Cardiac muscle cell (in vitro differentiated cells and primary cell): ENCODE data around the gene SLC25A38. TPM values are rescaled to one million over a fixed set of nuclear protein-coding genes. Genes with fewer than 3 reads are reported as not detected.
"Not testable (repeated sequence)": the region's sequence is repeated elsewhere in the genome, so short reads cannot be mapped to it uniquely, and the experiment has no call there.

ENCODE experiments used
- DNase-seq, 2 donors: peaks; one replicate each; pipeline versions ENCODE4 v3.0.0 to v3.0.0-alpha.2; 2010 to 2017; ENCODE audit warnings: low read depth in 1 of 2, low spot score in 1 of 2
- H3K27ac ChIP-seq: fragments of 200-600 bp; sonication (generic); 2 replicates; pipeline ENCODE4 v1.5.1; 2016
- H3K27me3 ChIP-seq: fragments of 200-600 bp; sonication (generic); 2 replicates; pipeline ENCODE4 v1.6.0; 2016; ENCODE audit warnings: control low read depth
- H3K36me3 ChIP-seq: fragments of 200-600 bp; sonication (generic); 2 replicates; pipeline ENCODE4 v1.5.1; 2016; ENCODE audit warnings: control low read depth
- H3K4me1 ChIP-seq: fragments of 200-600 bp; sonication (generic); 2 replicates; pipeline ENCODE4 v1.8.1; 2017; ENCODE audit warnings: low read depth, mild to moderate bottlenecking, mixed run types
- H3K4me3 ChIP-seq: fragments of 200-600 bp; sonication (generic); 2 replicates; pipeline ENCODE4 v1.5.1; 2016; ENCODE audit warnings: mild to moderate bottlenecking
- H3K9me3 ChIP-seq: fragments of 200-600 bp; sonication (generic); 2 replicates; pipeline ENCODE4 v1.5.1; 2017; ENCODE audit warnings: low read depth, mild to moderate bottlenecking, control low read depth
- polyA plus RNA-seq: library from polyadenylated mRNA; unstranded; fragments of >200 nt; fragmentation: Nextera tagmentation; extraction: Ambion mirVana; gene quantifications from 2 replicates; pipeline ENCODE4 v1.2.1, GENCODE V29; 2016
- total RNA-seq: library from RNA; depleted of rRNA; stranded (reverse); fragments of >200 nt; gene quantifications from 2 replicates; pipeline ENCODE4 v1.2.3, GENCODE V29; 2016
- TF ChIP-seq, protein P1 (sequence below): IDR thresholded peaks from 2 replicates; pipeline ENCODE4 v1.5.1; 2012; ENCODE audit warnings: low read depth, mild to moderate bottlenecking, low read length

SLC25A38 gene
- total and polyA plus RNA-seq, 2 experiments from 2014 or later = 21.3 to 29.6 TPM

- no peak for DNase-seq
These were observed 31.3 kb downstream of the SLC25A38 start for GRCh38 chr3:39414421-39414907.

DNA sequence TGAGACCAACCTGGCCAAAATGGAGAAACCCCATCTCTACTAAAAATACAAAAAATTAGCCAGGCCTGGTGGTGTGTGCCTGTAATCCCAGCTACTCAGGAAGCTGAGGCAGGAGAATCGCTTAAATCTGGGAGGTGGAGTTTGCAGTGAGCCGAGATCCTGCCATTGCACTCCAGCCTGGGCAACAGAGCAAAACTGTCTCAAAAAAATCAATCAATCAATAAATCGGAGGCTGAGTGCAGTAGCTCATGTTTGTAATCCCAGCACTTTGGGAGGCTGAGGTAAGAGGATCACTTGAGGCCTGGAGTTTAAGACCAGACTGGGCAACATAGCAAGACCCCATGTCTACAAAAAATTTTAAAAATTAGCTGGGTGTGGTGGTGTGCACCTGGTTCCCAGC, 32.1 kb downstream of the SLC25A38 start:
- not testable (repeated sequence) for H3K27me3 ChIP-seq, H3K9me3 ChIP-seq, H3K27ac ChIP-seq, H3K4me1 ChIP-seq, DNase-seq, H3K4me3 ChIP-seq
- peaks cover 32% of the 10 kb centered on the region for H3K36me3 ChIP-seq

More at GRCh38 chr3:39414421-39414907, 31.3 kb downstream of the SLC25A38 start:
- Histone ChIP-seq H3K36me3 (peaks cover 41% of the 10 kb centered on the region), H3K27ac (peak overlapping the region; percentile 41), H3K4me3 (no peak overlapping the region), H3K9me3 (no peaks in the 10 kb centered on the region), H3K27me3 (no peaks in the 10 kb centered on the region), H3K4me1 (no peaks in the 10 kb centered on the region)
- TF ChIP-seq, protein P1, sequence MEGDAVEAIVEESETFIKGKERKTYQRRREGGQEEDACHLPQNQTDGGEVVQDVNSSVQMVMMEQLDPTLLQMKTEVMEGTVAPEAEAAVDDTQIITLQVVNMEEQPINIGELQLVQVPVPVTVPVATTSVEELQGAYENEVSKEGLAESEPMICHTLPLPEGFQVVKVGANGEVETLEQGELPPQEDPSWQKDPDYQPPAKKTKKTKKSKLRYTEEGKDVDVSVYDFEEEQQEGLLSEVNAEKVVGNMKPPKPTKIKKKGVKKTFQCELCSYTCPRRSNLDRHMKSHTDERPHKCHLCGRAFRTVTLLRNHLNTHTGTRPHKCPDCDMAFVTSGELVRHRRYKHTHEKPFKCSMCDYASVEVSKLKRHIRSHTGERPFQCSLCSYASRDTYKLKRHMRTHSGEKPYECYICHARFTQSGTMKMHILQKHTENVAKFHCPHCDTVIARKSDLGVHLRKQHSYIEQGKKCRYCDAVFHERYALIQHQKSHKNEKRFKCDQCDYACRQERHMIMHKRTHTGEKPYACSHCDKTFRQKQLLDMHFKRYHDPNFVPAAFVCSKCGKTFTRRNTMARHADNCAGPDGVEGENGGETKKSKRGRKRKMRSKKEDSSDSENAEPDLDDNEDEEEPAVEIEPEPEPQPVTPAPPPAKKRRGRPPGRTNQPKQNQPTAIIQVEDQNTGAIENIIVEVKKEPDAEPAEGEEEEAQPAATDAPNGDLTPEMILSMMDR = no peak

DNA sequence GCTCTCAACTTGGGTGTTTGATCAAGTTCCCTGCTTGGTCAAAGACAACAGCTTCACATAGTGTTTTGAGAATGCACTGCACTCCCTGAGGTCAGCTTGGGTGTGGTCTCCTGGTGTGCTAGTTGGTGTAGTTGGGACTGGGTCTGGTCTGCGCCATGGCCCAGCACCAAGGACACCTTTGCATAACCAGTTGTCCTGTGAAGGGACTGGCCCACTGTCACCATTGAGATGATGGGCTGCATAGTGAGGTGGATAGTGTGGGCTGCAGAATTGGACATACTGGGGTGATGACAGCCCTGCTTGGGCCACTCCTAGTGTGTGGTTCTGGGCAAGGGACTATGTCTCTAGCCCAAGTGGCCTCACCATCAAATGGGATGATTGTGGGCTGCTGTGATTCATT, 32.8 kb downstream of the SLC25A38 start:
- TF ChIP-seq, protein P1 = no peak
- Histone ChIP-seq H3K4me3 (no peak overlapping the region), H3K27ac (no peak overlapping the region), H3K36me3 (peaks cover 28% of the 10 kb centered on the region), H3K4me1 (no peaks in the 10 kb centered on the region), H3K27me3 (no peaks in the 10 kb centered on the region), H3K9me3 (no peaks in the 10 kb centered on the region)
- DNase-seq = no peak

DNA sequence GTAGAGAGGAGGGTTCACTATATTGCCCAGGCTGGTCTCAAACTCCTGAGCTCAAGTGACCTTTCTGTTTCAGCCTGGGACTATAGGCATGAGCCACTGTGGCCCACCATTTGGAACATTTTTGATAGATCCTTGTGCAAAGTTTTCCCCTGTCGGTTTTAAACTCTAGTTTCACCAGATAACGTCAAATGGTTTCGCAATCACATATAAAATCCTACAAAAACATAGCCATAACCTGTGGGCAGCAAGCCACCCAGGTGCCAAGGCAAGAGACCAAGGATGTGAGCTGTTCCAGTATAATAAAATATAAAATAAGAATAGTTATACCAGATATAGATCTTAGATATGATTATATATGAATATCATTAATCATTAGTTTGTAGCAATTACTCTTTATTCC, 33.8 kb downstream of the SLC25A38 start:
- DNase-seq, H3K27me3 ChIP-seq, H3K4me3 ChIP-seq, H3K4me1 ChIP-seq, H3K27ac ChIP-seq, H3K9me3 ChIP-seq: not testable (repeated sequence)
- H3K36me3 ChIP-seq = peaks cover 18% of the 10 kb centered on the region

- H3K27ac ChIP-seq, H3K36me3 ChIP-seq, H3K9me3 ChIP-seq, DNase-seq, H3K27me3 ChIP-seq, H3K4me3 ChIP-seq, H3K4me1 ChIP-seq: not testable (repeated sequence)
These were observed 35.5 kb downstream of the SLC25A38 start for GRCh38 chr3:39418556-39419225.

- DNase-seq = no peak
- Histone ChIP-seq H3K4me1 (no peaks in the 10 kb centered on the region), H3K27me3 (no peaks in the 10 kb centered on the region), H3K4me3 (no peak overlapping the region), H3K27ac (no peak overlapping the region), H3K36me3 (no peaks in the 10 kb centered on the region), H3K9me3 (no peaks in the 10 kb centered on the region)
- TF ChIP-seq, protein P1 = no peak
These were observed 36.7 kb downstream of the SLC25A38 start for GRCh38 chr3:39419742-39420315.

- no peaks in the 10 kb centered on the region for H3K36me3 ChIP-seq
- no peaks in the 10 kb centered on the region for H3K27me3 ChIP-seq
- H3K4me1 ChIP-seq = no peaks in the 10 kb centered on the region
- H3K4me3 ChIP-seq = no peak overlapping the region
- no peak for DNase-seq
- TF ChIP-seq, protein P1 = no peak
- no peak overlapping the region for H3K27ac ChIP-seq
- no peaks in the 10 kb centered on the region for H3K9me3 ChIP-seq
These were observed 37.4 kb downstream of the SLC25A38 start for GRCh38 chr3:39420543-39420942.
